HepG2 (cell line): Measurements from ENCODE around the gene MAMDC2. TPM values are rescaled to one million over a fixed set of nuclear protein-coding genes. Genes with fewer than 3 reads are reported as not detected.
A peak's percentile ranks its signal among the peaks of the same experiment; 100 is the strongest.

ENCODE experiments used
- ATAC-seq: fragments of 200-7000 bp; cut with Tn5 transposase; 3 replicates; pipeline ENCODE4 v1.9.1; 2020; ENCODE audit warnings: mild to moderate bottlenecking, moderate library complexity
- BruUV-seq: library from RNA; stranded (reverse); fragments of 400-500 nt; replicated peaks from 2 replicates; lab custom pipeline; 2021; lab: Mats Ljungman, UMichigan
- CTCF ChIA-PET: fragments of 300-600 bp; formaldehyde crosslinking; extraction: SDS; loops from one replicate; lab custom pipeline; 2021; ENCODE audit warnings: low total read pairs, inconsistent platforms, low intra/inter-chr PET ratio; lab: Yijun Ruan, JAX
- POLR2A ChIA-PET: fragments of 350-600 bp; sonication (Branson Sonifier 250); formaldehyde crosslinking; loops from one replicate; lab custom pipeline; 2020; ENCODE audit warnings: antibody characterized with exemption, inconsistent platforms; lab: Yijun Ruan, JAX
- DNase-seq: peaks from one replicate; pipeline ENCODE4 v3.0.0-alpha.2; 2015; ENCODE audit warnings: low spot score
- FAIRE-seq: peaks from 3 replicates; lab custom pipeline; 2011; peaks lifted over from hg19 to GRCh38; lab: Jason Lieb, UNC
- H2AFZ ChIP-seq: one replicate; pipeline ENCODE4 v1.6.1; 2011; ENCODE audit warnings: low read length, inconsistent platforms
- H3K27ac ChIP-seq: fragments of 300-600 bp; 3 replicates; pipeline ENCODE4 v1.8.0; 2011; ENCODE audit warnings: mixed run types, mild to moderate bottlenecking, mixed read lengths, low read length, inconsistent platforms; ENCODE audit not compliant: insufficient read depth; ENCODE audit errors: extremely low read length
- H3K27me3 ChIP-seq, 2 experiments: fragments of 200-600 bp in 1 of 2; 2 replicates in 1 of 2; 3 replicates in 1 of 2; pipeline versions ENCODE4 v1.6.0 to v1.8.0; 2011; ENCODE audit warnings: low read length in 2 of 2, mild to moderate bottlenecking in 2 of 2, moderate library complexity in 2 of 2, inconsistent platforms in 1 of 2; ENCODE audit not compliant: insufficient read depth in 2 of 2, control insufficient read depth in 1 of 2
- H3K36me3 ChIP-seq, 2 experiments: fragments of 200-600 bp in 1 of 2; replicated peaks in 1 of 2; 2 replicates in 1 of 2; 3 replicates in 1 of 2; pipeline versions ENCODE4 v1.5.1 to v1.8.0; 2011; ENCODE audit warnings: low read length in 2 of 2, inconsistent platforms in 1 of 2; ENCODE audit not compliant: insufficient read depth in 2 of 2, control insufficient read depth in 1 of 2
- H3K4me1 ChIP-seq: 2 replicates; pipeline ENCODE4 v1.5.1; 2012; ENCODE audit warnings: low read length, inconsistent platforms; ENCODE audit not compliant: insufficient read depth
- H3K4me2 ChIP-seq: 2 replicates; pipeline ENCODE4 v1.6.0; 2011; ENCODE audit warnings: low read depth, low read length, inconsistent platforms
- H3K4me3 ChIP-seq, 3 experiments: fragments of 200-600 bp in 1 of 3; sonication (generic), shearing (Covaris generic) in 1 of 3; replicated peaks in 1 of 3; 2 replicates each; pipeline ENCODE4 v1.5.1; 2011 to 2016; ENCODE audit warnings: low read length in 3 of 3, inconsistent platforms in 2 of 3, low read depth in 2 of 3, mild to moderate bottlenecking in 2 of 3, control low read depth in 1 of 3, mixed read lengths in 1 of 3; ENCODE audit not compliant: insufficient read depth in 1 of 3
- H3K79me2 ChIP-seq: one replicate; pipeline ENCODE4 v1.6.1; 2011; ENCODE audit warnings: low read length, inconsistent platforms; ENCODE audit not compliant: insufficient read depth
- H3K9ac ChIP-seq: 2 replicates; pipeline ENCODE4 v1.6.0; 2011; ENCODE audit warnings: mild to moderate bottlenecking, low read depth, low read length, inconsistent platforms; ENCODE audit not compliant: insufficient read depth
- H3K9me3 ChIP-seq: 2 replicates; pipeline ENCODE4 v1.5.1; 2012; ENCODE audit warnings: mild to moderate bottlenecking, low read length
- H4K20me1 ChIP-seq: 2 replicates; pipeline ENCODE4 v1.6.0; 2011; ENCODE audit warnings: inconsistent platforms, mild to moderate bottlenecking, low read length, moderate library complexity; ENCODE audit not compliant: insufficient read depth
- ATF1 ChIP-seq: IDR thresholded peaks from 2 replicates; pipeline ENCODE4 v1.6.1; 2016; ENCODE audit warnings: mild to moderate bottlenecking, control low read depth
- BRCA1 ChIP-seq: sonication (generic); formaldehyde crosslinking; IDR thresholded peaks from 2 replicates; pipeline ENCODE4 v1.4.0; 2020; ENCODE audit warnings: missing genetic modification reagents
- ETV5 ChIP-seq: IDR thresholded peaks from 2 replicates; pipeline ENCODE4 v1.6.1; 2018; ENCODE audit warnings: missing biosample characterization, missing genetic modification reagents, inconsistent platforms, borderline replicate concordance
- HNF4G ChIP-seq, 2 experiments: sonication (generic) in 1 of 2; formaldehyde crosslinking in 1 of 2; IDR thresholded peaks; 2 replicates each; pipeline versions ENCODE4 v1.4.0 to v1.6.1; 2011 to 2020; ENCODE audit warnings: borderline replicate concordance in 2 of 2, low read depth in 2 of 2, mild to moderate bottlenecking in 2 of 2, low read length in 1 of 2, missing genetic modification reagents in 1 of 2, moderate library complexity in 1 of 2
- KAT2B ChIP-seq: fragments of 150-350 bp; IDR thresholded peaks from 2 replicates; pipeline ENCODE4 v1.6.1; 2014; ENCODE audit warnings: low read depth, low read length, borderline replicate concordance
- MAZ ChIP-seq, 2 experiments: sonication (generic) in 1 of 2; formaldehyde crosslinking in 1 of 2; IDR thresholded peaks; 2 replicates each; pipeline versions ENCODE4 v1.5.0 to v1.6.1; 2012 to 2020; ENCODE audit warnings: low read depth in 2 of 2, mild to moderate bottlenecking in 2 of 2, borderline replicate concordance in 1 of 2, improper control_type of control experiment in 1 of 2, low read length in 1 of 2, missing genetic modification reagents in 1 of 2, moderate library complexity in 1 of 2
- NCOA5 ChIP-seq: sonication (generic); formaldehyde crosslinking; IDR thresholded peaks from 2 replicates; pipeline ENCODE4 v1.4.0; 2020; ENCODE audit warnings: missing genetic modification reagents
- PATZ1 ChIP-seq: sonication (generic); formaldehyde crosslinking; IDR thresholded peaks from 2 replicates; pipeline ENCODE4 v1.4.0; 2020; ENCODE audit warnings: missing genetic modification reagents
- PHF21A ChIP-seq: sonication (generic); formaldehyde crosslinking; IDR thresholded peaks from 2 replicates; pipeline ENCODE4 v1.5.0; 2020; ENCODE audit warnings: mild to moderate bottlenecking, missing genetic modification reagents
- SNAPC2 ChIP-seq: sonication (generic); formaldehyde crosslinking; IDR thresholded peaks from 2 replicates; pipeline ENCODE4 v1.8.1; 2022; ENCODE audit warnings: mild to moderate bottlenecking, missing genetic modification reagents
- ZMYM4 ChIP-seq: sonication (generic); formaldehyde crosslinking; IDR thresholded peaks from 2 replicates; pipeline ENCODE4 v1.8.1; 2023; ENCODE audit warnings: mild to moderate bottlenecking, missing genetic modification reagents
- ZNF280D ChIP-seq: sonication (generic); formaldehyde crosslinking; IDR thresholded peaks from 2 replicates; pipeline ENCODE4 v1.5.1; 2020; ENCODE audit warnings: mild to moderate bottlenecking, missing genetic modification reagents
- ZNF292 ChIP-seq: sonication (generic); formaldehyde crosslinking; IDR thresholded peaks from 2 replicates; pipeline ENCODE4 v1.8.1; 2022; ENCODE audit warnings: mild to moderate bottlenecking, low read depth, missing genetic modification reagents, borderline replicate concordance
- ZNF639 ChIP-seq: conservative IDR thresholded peaks from 2 replicates; pipeline ENCODE4 v1.6.1; 2018; ENCODE audit warnings: missing genetic modification reagents
- ZSCAN25 ChIP-seq: sonication (generic); formaldehyde crosslinking; IDR thresholded peaks from 2 replicates; pipeline ENCODE4 v1.8.0; 2022; ENCODE audit warnings: mild to moderate bottlenecking, missing genetic modification reagents
- WGBS: methylation state at CpG from one replicate; pipeline ENCODE4 v1.1.6; 2017; ENCODE audit warnings: low lambda C conversion rate; 5-methylcytosine and 5-hydroxymethylcytosine counted together
- in situ Hi-C: cut with HindIII; loops from 2 replicates; pipeline ENCODE4 v1.10.0; 2017; ENCODE audit warnings: low pct_unique_long_range_greater_than_20kb; ENCODE audit not compliant: extremely low pct_ligation_motif_present
- intact Hi-C: fragments of 100-400 bp; cut with micrococcal nuclease; formaldehyde crosslinking; loops from one replicate; pipeline ENCODE4 v1.10.0; 2022; ENCODE audit not compliant: unreplicated experiment
- polyA plus RNA-seq, 8 experiments: library from polyadenylated mRNA; depleted of rRNA in 3 of 8; stranded (reverse) in 7 of 8; unstranded in 1 of 8; fragments of >200 nt; fragmentation: Illumina TruSeq in 4 of 8; extraction: Trizol in 4 of 8; gene quantifications; 2 replicates each; pipeline versions ENCODE4 v1.2.1 to v1.2.3, GENCODE V29; 2011 to 2016; ENCODE audit warnings: low read depth in 4 of 8, missing spikeins in 1 of 8, mixed read lengths in 1 of 8; ENCODE audit not compliant: insufficient read depth in 1 of 8
- total RNA-seq, 5 experiments: library from RNA; depleted of rRNA; stranded (reverse); fragments of >200 nt; fragmentation: Illumina TruSeq; extraction: Trizol; gene quantifications; 2 replicates each; pipeline ENCODE4 v1.2.3, GENCODE V29; 2016; ENCODE audit warnings: low read depth in 1 of 5

MAMDC2 gene
- total and polyA plus RNA-seq, 2 of the 13 experiments (the other 11 are each of a cell fraction or from before 2014, with no cell fraction given): not detected

- no peaks in the 10 kb centered on the region for H3K27me3 ChIP-seq
- peak overlapping the region; percentile 59 for H3K4me2 ChIP-seq
- ChIA-PET CTCF (no interaction called here), POLR2A (no interaction called here)
- intact Hi-C loops: no loop called here
- DNase-seq (peak; percentile 65), FAIRE-seq (peak; percentile 70), ATAC-seq (peak; percentile 85)
- BruUV-seq: no TSS peak
- in situ Hi-C loops: no loop called here
- H2AFZ ChIP-seq: no peak overlapping the region
- H3K27ac ChIP-seq: peak overlapping the region; percentile 57
- H3K9ac ChIP-seq: no peak overlapping the region
- no peaks in the 10 kb centered on the region for H3K36me3 ChIP-seq
- H3K9me3 ChIP-seq: no peaks in the 10 kb centered on the region
- H3K79me2 ChIP-seq: no peaks in the 10 kb centered on the region
- H3K4me1 ChIP-seq: peaks cover 62% of the 10 kb centered on the region
- 9% methylated on average over 7 of the region's 7 CpGs for whole genome bisulfite sequencing
- H3K4me3 ChIP-seq: peak overlapping the region in 2 of 3 experiments; percentile 14 to 25; a peak in 3 of 6 replicates
- no peaks in the 10 kb centered on the region for H4K20me1 ChIP-seq
- TF ChIP-seq HNF4G (IDR thresholded peaks at IDR 0.05; ENCODE audit: borderline replicate concordance, low read depth, low read length) (peak; percentile 40; the same call in 1 of the 2 replicates), HNF4G (CRISPR knock-in tag; IDR thresholded peaks at IDR 0.05; ENCODE audit: borderline replicate concordance, low read depth) (no peak), KAT2B (no peak), BRCA1 (CRISPR knock-in tag) (no peak), MAZ (IDR thresholded peaks at IDR 0.05; ENCODE audit: borderline replicate concordance, low read depth, low read length) (no peak), MAZ (CRISPR knock-in tag; IDR thresholded peaks at IDR 0.05; ENCODE audit: low read depth) (no peak), ZNF292 (CRISPR knock-in tag) (0 out of 2 replicates have a peak, but pooled peaks have one; percentile 40), PHF21A (peak; percentile 62), SNAPC2 (CRISPR knock-in tag) (no peak), ETV5 (CRISPR knock-in tag) (0 out of 2 replicates have a peak, but pooled peaks have one; percentile 32), PATZ1 (peak; percentile 94), ZMYM4 (CRISPR knock-in tag) (peak; percentile 38; the same call in 1 of the 2 replicates), NCOA5 (CRISPR knock-in tag) (no peak), ZNF639 (CRISPR knock-in tag) (no peak), ATF1 (peak; percentile 37), ZSCAN25 (0 out of 2 replicates have a peak, but pooled peaks have one; percentile 31), ZNF280D (CRISPR knock-in tag) (0 out of 2 replicates have a peak, but pooled peaks have one; percentile 23)
These were observed 84.1 kb downstream of the MAMDC2 start for GRCh38 chr9:70127540-70128416.
